Measurements from ENCODE around the gene MAPK1IP1L.

- TF ChIP-seq, protein P1, sequence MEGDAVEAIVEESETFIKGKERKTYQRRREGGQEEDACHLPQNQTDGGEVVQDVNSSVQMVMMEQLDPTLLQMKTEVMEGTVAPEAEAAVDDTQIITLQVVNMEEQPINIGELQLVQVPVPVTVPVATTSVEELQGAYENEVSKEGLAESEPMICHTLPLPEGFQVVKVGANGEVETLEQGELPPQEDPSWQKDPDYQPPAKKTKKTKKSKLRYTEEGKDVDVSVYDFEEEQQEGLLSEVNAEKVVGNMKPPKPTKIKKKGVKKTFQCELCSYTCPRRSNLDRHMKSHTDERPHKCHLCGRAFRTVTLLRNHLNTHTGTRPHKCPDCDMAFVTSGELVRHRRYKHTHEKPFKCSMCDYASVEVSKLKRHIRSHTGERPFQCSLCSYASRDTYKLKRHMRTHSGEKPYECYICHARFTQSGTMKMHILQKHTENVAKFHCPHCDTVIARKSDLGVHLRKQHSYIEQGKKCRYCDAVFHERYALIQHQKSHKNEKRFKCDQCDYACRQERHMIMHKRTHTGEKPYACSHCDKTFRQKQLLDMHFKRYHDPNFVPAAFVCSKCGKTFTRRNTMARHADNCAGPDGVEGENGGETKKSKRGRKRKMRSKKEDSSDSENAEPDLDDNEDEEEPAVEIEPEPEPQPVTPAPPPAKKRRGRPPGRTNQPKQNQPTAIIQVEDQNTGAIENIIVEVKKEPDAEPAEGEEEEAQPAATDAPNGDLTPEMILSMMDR (tag by site-specific recombination; IDR thresholded peaks at IDR 0.05): no peak
- TF ChIP-seq SETDB1 (IDR thresholded peaks at IDR 0.05; ENCODE audit: insufficient read length, low read length): no peak
- no peak for TF ChIP-seq ZNF768 (tag by site-specific recombination; IDR thresholded peaks at IDR 0.05)
- TF ChIP-seq AEBP2 (tag by site-specific recombination; IDR thresholded peaks at IDR 0.05; ENCODE audit: borderline replicate concordance): no peak
- no peak for TF ChIP-seq ZNF10 (tag by site-specific recombination; IDR thresholded peaks at IDR 0.05)
- no peak for TF ChIP-seq IKZF3 (tag by site-specific recombination; IDR thresholded peaks at IDR 0.05)
- TF ChIP-seq ZNF184 (tag by site-specific recombination; IDR thresholded peaks at IDR 0.05): no peak
- TF ChIP-seq, protein P2, sequence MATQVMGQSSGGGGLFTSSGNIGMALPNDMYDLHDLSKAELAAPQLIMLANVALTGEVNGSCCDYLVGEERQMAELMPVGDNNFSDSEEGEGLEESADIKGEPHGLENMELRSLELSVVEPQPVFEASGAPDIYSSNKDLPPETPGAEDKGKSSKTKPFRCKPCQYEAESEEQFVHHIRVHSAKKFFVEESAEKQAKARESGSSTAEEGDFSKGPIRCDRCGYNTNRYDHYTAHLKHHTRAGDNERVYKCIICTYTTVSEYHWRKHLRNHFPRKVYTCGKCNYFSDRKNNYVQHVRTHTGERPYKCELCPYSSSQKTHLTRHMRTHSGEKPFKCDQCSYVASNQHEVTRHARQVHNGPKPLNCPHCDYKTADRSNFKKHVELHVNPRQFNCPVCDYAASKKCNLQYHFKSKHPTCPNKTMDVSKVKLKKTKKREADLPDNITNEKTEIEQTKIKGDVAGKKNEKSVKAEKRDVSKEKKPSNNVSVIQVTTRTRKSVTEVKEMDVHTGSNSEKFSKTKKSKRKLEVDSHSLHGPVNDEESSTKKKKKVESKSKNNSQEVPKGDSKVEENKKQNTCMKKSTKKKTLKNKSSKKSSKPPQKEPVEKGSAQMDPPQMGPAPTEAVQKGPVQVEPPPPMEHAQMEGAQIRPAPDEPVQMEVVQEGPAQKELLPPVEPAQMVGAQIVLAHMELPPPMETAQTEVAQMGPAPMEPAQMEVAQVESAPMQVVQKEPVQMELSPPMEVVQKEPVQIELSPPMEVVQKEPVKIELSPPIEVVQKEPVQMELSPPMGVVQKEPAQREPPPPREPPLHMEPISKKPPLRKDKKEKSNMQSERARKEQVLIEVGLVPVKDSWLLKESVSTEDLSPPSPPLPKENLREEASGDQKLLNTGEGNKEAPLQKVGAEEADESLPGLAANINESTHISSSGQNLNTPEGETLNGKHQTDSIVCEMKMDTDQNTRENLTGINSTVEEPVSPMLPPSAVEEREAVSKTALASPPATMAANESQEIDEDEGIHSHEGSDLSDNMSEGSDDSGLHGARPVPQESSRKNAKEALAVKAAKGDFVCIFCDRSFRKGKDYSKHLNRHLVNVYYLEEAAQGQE (tag by site-specific recombination; IDR thresholded peaks at IDR 0.05): no peak
- TF ChIP-seq ZBTB7A (tag by site-specific recombination; IDR thresholded peaks at IDR 0.05; ENCODE audit: low read depth): no peak
- no peak for TF ChIP-seq ZNF530 (tag by site-specific recombination; IDR thresholded peaks at IDR 0.05; ENCODE audit: low read depth)
- no peak for TF ChIP-seq ZBTB8A (tag by site-specific recombination; IDR thresholded peaks at IDR 0.05)
- no peak for TF ChIP-seq ZNF274 (IDR thresholded peaks at IDR 0.05; ENCODE audit: low read length)
- TF ChIP-seq ZNF274 (tag by site-specific recombination; IDR thresholded peaks at IDR 0.05; ENCODE audit: borderline replicate concordance): no peak
- no peak for TF ChIP-seq EGR2 (tag by site-specific recombination; IDR thresholded peaks at IDR 0.05; ENCODE audit: low read depth)
- TF ChIP-seq FEZF1 (tag by site-specific recombination; IDR thresholded peaks at IDR 0.05): no peak
Observed at GRCh38 chr14:55105991-55106390, 54.5 kb downstream of the MAPK1IP1L start.
